Measurements from ENCODE around the gene DCC.
"Not testable (repeated sequence)": the region's sequence is repeated elsewhere in the genome, so short reads cannot be mapped to it uniquely, and the experiment has no call there.

Gene DCC

DNA sequence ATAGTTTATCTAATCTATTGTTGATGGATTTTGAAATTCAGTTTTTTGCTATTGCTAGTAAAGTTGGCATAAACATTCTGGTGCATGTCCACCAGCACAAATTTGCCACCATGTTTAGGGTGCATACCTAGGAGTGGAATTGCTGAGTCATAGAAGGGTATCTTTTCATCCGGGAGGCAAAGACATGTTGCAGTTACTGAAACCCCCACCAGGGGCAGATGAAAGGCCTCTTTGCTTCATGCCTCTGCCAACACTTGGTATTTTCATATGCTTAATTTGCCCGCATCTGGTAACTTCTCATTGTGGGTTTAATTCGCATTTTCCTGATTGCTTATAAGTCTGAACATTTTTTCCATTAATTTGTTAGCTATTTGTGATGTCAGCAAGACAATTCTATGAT, 8.2 kb downstream of the DCC start:
- H3K4me3 ChIP-seq (replicated peaks; ENCODE audit: low read depth, low read length) = no peak overlapping the region
- peak; percentile 16 for DNase-seq (ENCODE audit: low read depth)
- TF ChIP-seq, protein P1, sequence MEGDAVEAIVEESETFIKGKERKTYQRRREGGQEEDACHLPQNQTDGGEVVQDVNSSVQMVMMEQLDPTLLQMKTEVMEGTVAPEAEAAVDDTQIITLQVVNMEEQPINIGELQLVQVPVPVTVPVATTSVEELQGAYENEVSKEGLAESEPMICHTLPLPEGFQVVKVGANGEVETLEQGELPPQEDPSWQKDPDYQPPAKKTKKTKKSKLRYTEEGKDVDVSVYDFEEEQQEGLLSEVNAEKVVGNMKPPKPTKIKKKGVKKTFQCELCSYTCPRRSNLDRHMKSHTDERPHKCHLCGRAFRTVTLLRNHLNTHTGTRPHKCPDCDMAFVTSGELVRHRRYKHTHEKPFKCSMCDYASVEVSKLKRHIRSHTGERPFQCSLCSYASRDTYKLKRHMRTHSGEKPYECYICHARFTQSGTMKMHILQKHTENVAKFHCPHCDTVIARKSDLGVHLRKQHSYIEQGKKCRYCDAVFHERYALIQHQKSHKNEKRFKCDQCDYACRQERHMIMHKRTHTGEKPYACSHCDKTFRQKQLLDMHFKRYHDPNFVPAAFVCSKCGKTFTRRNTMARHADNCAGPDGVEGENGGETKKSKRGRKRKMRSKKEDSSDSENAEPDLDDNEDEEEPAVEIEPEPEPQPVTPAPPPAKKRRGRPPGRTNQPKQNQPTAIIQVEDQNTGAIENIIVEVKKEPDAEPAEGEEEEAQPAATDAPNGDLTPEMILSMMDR (IDR thresholded peaks at IDR 0.05; ENCODE audit: low read length, missing control alignments) = peak; percentile 38

DNA sequence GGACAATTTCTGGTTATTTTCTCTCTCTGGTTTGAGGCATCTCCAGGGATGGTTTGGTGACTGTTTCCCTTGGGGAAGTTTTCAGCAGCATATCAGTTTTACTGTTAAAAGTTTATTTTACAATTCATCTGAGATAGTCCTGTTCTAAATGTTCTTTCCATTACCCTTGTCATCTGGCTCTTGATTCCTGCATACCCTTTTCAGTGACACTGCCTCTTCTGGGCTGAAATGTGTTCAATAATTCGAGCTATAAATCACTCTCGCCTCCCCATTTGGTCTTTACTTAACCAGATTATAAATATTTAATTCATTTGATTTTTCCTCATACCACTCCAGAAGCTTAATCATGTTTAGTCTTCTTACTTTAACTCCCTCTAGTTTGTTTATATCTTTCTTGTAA, 9.5 kb downstream of the DCC start:
- no peak for DNase-seq (ENCODE audit: low read depth)
- no peak overlapping the region for H3K4me3 ChIP-seq (replicated peaks; ENCODE audit: low read depth, low read length)
- TF ChIP-seq, protein P1 (IDR thresholded peaks at IDR 0.05; ENCODE audit: low read length, missing control alignments) = no peak

DNA sequence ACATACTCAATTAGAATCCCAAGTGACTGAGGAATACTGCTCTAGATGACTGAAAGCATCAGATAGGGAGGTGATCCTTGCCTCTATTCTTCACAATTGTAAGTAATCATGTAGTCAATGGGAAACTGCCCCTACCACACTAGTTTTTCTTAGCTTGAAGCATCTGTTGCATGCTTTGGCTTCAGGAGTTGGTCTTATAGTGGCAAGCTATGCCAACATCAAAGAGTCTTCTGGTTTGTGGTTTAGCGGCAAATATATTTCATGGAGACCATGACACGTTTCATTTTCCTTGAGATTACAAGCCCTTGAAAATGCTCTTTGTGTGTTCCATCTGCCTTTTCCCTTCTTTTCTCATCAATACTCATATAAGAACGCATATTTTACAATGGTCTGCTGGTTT, 12.9 kb downstream of the DCC start:
- no peak overlapping the region for H3K4me3 ChIP-seq (replicated peaks; ENCODE audit: low read depth, low read length)
- no peak for DNase-seq (ENCODE audit: low read depth)
- TF ChIP-seq, protein P1 (IDR thresholded peaks at IDR 0.05; ENCODE audit: low read length, missing control alignments) = no peak

DNA sequence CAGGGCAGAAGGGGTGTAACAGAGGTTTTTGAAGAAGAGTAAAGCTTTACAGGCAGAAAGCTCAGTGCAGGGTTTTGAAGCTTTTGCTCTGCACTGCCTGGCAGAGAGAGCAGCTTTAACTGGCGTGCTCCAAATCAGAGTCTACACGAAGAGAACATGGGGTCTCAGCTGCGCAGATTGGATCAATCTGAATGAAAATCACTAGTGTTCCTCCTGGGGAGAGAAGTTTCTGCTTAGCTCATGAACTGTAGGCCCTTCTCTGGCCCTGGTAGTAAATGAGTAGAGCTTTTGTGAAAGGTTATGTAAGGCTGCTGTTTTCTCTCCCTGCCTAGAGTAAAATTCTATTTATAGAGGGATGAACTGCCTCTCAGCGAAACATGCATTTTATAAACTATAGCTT, 13.6 kb downstream of the DCC start:
- DNase-seq (ENCODE audit: low read depth) = no peak

DNA sequence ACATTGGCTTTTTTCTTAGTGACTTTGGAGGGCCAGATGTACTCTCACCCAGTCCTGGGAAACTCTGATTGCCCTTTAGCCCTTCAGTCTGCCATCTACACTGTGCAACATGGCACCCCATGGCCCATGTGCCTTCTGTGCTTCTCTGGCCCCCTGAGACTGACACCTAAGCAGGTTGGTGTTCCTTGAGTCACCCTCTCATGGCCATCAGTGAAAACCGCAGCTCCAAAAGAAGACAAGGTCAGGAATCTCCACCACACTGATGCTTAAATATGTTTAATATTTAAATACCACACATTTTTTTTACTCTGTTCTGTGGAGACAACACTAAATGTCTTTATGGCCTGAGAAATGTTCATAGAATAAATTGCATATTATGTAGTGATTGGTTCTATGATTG, 23.9 kb downstream of the DCC start:
- H3K4me3 ChIP-seq (replicated peaks; ENCODE audit: low read depth, low read length) = no peak overlapping the region
- TF ChIP-seq, protein P1 (IDR thresholded peaks at IDR 0.05; ENCODE audit: low read length, missing control alignments) = no peak
- DNase-seq (ENCODE audit: low read depth) = no peak

More for the DNA sequence above, 13.6 kb downstream of the DCC start:
- TF ChIP-seq, protein P1 (IDR thresholded peaks at IDR 0.05; ENCODE audit: low read length, missing control alignments) = no peak
- H3K4me3 ChIP-seq (replicated peaks; ENCODE audit: low read depth, low read length) = no peak overlapping the region

DNA sequence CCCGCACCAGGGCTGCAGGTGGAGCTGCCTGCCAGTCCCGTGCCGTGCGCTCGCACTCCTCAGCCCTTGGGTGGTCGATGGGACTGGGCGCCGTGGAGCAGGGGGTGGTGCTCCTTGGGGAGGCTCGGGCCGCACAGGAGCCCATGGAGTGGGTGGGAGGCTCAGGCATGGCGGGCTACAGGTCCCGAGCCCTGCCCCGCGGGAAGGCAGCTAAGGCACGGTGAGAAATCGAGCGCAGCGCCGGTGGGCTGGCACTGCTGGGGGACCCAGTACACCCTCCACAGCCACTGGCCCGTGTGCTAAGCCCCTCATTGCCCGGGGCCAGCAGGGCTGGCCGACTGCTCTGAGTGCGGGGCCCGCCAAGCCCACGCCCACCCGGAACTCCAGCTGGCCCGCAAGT, 26.9 kb downstream of the DCC start:
- not testable (repeated sequence) for DNase-seq (ENCODE audit: low read depth); H3K4me3 ChIP-seq (replicated peaks; ENCODE audit: low read depth, low read length)

DNA sequence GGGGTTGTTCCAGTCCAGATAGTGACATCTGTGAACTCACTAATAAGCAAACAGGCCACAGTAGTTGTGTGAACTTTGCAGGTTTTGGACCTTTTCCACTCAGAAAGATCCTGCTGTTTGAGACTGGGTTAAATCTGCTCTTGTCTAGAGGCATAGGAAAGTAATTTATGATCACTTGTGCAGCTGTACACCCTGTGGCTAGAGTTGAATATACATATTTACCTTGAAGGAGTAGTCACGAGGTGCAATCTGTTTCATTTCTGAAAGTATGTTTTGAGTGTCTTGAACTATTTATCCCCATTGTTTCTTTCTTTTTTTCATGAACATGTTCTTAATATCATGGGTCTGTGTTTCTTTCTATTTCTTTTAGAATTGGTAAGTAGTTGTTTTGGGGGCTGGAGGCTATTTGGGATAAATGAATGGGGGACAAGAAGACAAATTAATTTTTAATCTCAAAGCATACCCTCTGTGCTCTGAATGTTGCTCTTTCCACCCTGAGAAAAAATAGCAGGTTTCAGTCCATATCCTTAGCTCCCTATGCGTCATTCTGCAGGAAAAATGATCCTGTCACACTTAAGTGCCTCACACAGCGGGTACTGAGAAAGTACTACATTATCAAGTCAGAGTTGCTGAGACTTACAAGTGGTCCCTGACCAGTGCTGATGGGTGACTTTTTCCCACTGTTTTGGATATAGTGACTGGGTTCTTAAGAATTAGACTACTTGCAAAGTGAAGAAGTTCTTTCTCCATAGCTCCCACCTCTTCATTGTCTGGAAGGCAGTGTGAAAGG, 28.2 kb downstream of the DCC start:
- TF ChIP-seq, protein P1 (IDR thresholded peaks at IDR 0.05; ENCODE audit: low read length, missing control alignments) = no peak
- H3K4me3 ChIP-seq (replicated peaks; ENCODE audit: low read depth, low read length) = no peak overlapping the region
- no peak for DNase-seq (ENCODE audit: low read depth)
